ENCODE measurements around the gene GNB1. TPM values are rescaled to one million over a fixed set of nuclear protein-coding genes. Genes with fewer than 3 reads are reported as not detected.

GNB1 gene
- total RNA-seq, 1 experiment from 2014 or later: 611 TPM

- peaks cover 23% of the 10 kb centered on the region for H3K36me3 ChIP-seq (ENCODE audit: insufficient read depth, low read length, poor library complexity, severe bottlenecking)
- ChIA-PET POLR2A (ENCODE audit: low non-redundant PET) (no interaction called here), CTCF (no interaction called here)
- no peaks in the 10 kb centered on the region for H3K27me3 ChIP-seq (replicated peaks; ENCODE audit: insufficient read depth, low read depth, low read length, poor library complexity)
- no peaks in the 10 kb centered on the region for H3K4me1 ChIP-seq (ENCODE audit: insufficient read depth, low read length, poor library complexity, severe bottlenecking)
- no TSS peak for BruUV-seq (replicated peaks)
- H3K9me3 ChIP-seq (ENCODE audit: low read depth, low read length, poor library complexity, severe bottlenecking): peaks cover 13% of the 10 kb centered on the region
- no peak for TF ChIP-seq CTCF (conservative IDR thresholded peaks at IDR 0.05; ENCODE audit: low read depth, low read length)
- TF ChIP-seq EZH2 (IDR thresholded peaks at IDR 0.05; ENCODE audit: borderline replicate concordance, low read depth, low read length, poor library complexity, severe bottlenecking): no peak
- intact Hi-C loops (cut with micrococcal nuclease; ENCODE audit: unreplicated experiment): no loop called here
- no peak overlapping the region for H3K4me3 ChIP-seq (ENCODE audit: low read depth, low read length, poor library complexity, severe bottlenecking)
- DNase-seq (ENCODE audit: low spot score): no peak
- H3K27ac ChIP-seq (ENCODE audit: low read depth, low read length, poor library complexity, severe bottlenecking): no peak overlapping the region
Measured at GRCh38 chr1:1770102-1770501, 120.8 kb downstream of the GNB1 start.

DNA sequence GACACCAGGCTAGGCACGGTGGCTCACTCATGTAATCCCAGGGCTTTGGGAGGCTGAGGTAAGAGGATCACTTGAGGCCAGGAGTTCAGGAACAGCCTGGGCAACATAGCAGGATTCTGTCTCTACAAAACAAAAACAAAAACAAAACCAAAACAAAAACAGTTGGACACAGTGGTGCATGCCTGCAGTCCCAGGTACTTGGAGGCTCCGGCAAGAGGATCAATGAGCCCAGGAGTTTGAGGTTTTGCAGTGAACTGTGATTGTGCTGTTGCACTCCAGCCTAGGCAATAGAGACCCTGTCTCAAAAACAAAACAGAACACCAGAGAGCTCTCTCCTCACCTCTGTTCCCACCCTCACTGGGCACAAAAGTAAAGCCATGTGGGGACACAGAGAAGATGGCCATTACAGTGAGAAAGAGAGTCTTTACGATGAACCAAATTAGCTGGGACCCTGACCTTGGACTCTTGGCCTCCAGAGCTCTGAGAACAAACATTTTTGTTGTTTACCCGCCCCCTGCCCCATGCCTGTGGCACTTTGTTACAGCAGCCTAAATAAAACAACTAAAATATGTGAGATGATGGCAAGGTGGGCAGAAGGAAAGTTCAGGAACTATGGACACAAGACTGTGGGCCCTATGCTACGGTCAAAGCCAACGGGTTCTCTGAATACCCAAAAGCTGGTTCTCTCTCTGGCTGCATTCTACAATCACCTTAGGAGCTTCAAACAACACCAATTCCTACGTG lies 122.5 kb downstream of the GNB1 start:
- intact Hi-C loops (cut with micrococcal nuclease; ENCODE audit: unreplicated experiment): no loop called here
- DNase-seq (ENCODE audit: low spot score): no peak
- Histone ChIP-seq H3K27ac (ENCODE audit: low read depth, low read length, poor library complexity, severe bottlenecking) (no peak overlapping the region), H3K4me1 (ENCODE audit: insufficient read depth, low read length, poor library complexity, severe bottlenecking) (no peaks in the 10 kb centered on the region), H3K27me3 (replicated peaks; ENCODE audit: insufficient read depth, low read depth, low read length, poor library complexity) (no peaks in the 10 kb centered on the region), H3K4me3 (ENCODE audit: low read depth, low read length, poor library complexity, severe bottlenecking) (no peak overlapping the region), H3K36me3 (ENCODE audit: insufficient read depth, low read length, poor library complexity, severe bottlenecking) (peaks cover 26% of the 10 kb centered on the region), H3K9me3 (ENCODE audit: low read depth, low read length, poor library complexity, severe bottlenecking) (peaks cover 13% of the 10 kb centered on the region)
- CTCF ChIA-PET: no interaction called here
- no peak for TF ChIP-seq CTCF (conservative IDR thresholded peaks at IDR 0.05; ENCODE audit: low read depth, low read length)
- TF ChIP-seq EZH2 (IDR thresholded peaks at IDR 0.05; ENCODE audit: borderline replicate concordance, low read depth, low read length, poor library complexity, severe bottlenecking): no peak
- BruUV-seq (replicated peaks): no TSS peak
- POLR2A ChIA-PET (ENCODE audit: low non-redundant PET): no interaction called here

DNA sequence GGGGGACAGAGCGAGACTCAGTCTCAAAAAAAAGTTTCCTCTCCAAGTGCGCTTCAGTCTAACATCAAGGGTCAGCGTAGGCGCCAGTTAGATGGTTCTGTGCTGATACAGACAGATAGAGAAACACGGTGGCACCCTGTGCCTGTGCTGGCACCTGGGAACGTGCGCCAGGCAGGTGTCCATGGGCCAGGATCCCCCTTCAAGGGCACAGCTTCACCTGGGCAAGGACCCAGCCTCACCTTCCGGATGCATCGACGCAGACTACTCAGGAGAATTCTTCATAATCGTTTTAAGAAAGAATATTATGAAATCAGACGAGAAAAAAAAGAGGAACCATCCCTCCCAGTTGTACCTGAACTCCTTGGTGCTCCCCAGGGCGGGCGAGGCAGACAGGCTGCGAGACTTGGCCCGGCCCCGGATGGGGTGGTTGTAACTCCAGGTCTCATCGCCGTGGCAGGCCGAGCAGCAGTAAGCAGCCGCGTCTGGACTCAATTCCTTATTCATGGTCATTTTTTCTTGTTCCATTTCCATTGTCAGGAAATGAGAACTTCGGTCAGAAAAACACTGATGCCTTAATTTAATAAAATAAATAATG lies 125.9 kb downstream of the GNB1 start:
- no peak for DNase-seq (ENCODE audit: low spot score)
- Histone ChIP-seq H3K4me3 (ENCODE audit: low read depth, low read length, poor library complexity, severe bottlenecking) (no peak overlapping the region), H3K27ac (ENCODE audit: low read depth, low read length, poor library complexity, severe bottlenecking) (no peak overlapping the region), H3K36me3 (ENCODE audit: insufficient read depth, low read length, poor library complexity, severe bottlenecking) (peaks cover 26% of the 10 kb centered on the region), H3K9me3 (ENCODE audit: low read depth, low read length, poor library complexity, severe bottlenecking) (no peaks in the 10 kb centered on the region), H3K27me3 (replicated peaks; ENCODE audit: insufficient read depth, low read depth, low read length, poor library complexity) (no peaks in the 10 kb centered on the region), H3K4me1 (ENCODE audit: insufficient read depth, low read length, poor library complexity, severe bottlenecking) (no peaks in the 10 kb centered on the region)
- CTCF ChIA-PET: no interaction called here
- TF ChIP-seq CTCF (conservative IDR thresholded peaks at IDR 0.05; ENCODE audit: low read depth, low read length): no peak
- TF ChIP-seq EZH2 (IDR thresholded peaks at IDR 0.05; ENCODE audit: borderline replicate concordance, low read depth, low read length, poor library complexity, severe bottlenecking): no peak
- POLR2A ChIA-PET (ENCODE audit: low non-redundant PET): no interaction called here
- no TSS peak for BruUV-seq (replicated peaks)
- intact Hi-C loops (cut with micrococcal nuclease; ENCODE audit: unreplicated experiment): no loop called here
